Caco-2 (cell line): ENCODE results near the gene PHIP. TPM values are rescaled to one million over a fixed set of nuclear protein-coding genes. Genes with fewer than 3 reads are reported as not detected.

Source experiments
- BruUV-seq: library from RNA; stranded (reverse); fragments of 400-500 nt; replicated peaks from 2 replicates; lab custom pipeline; 2021; lab: Mats Ljungman, UMichigan
- CTCF ChIA-PET: fragments of 300-600 bp; sonication (Branson Sonifier 250); formaldehyde crosslinking; loops from one replicate; lab custom pipeline; 2022; ENCODE audit warnings: antibody characterized with exemption; lab: Charles Lee
- POLR2A ChIA-PET: fragments of 300-600 bp; sonication (Branson Sonifier 250); formaldehyde crosslinking; loops from one replicate; lab custom pipeline; 2022; ENCODE audit warnings: antibody characterized with exemption; lab: Charles Lee
- DNase-seq, 2 experiments: peaks; one replicate each; pipeline versions ENCODE4 v3.0.0 to v3.0.0-alpha.2; 2020 to 2022
- H3K27me3 ChIP-seq: replicated peaks from 2 replicates; pipeline ENCODE4 v1.6.0; 2011; ENCODE audit warnings: low read length; ENCODE audit not compliant: control insufficient read depth, insufficient read depth
- H3K36me3 ChIP-seq: 2 replicates; pipeline ENCODE4 v1.5.1; 2011; ENCODE audit warnings: low read length; ENCODE audit not compliant: control insufficient read depth, insufficient read depth
- H3K4me1 ChIP-seq: fragments of 250-450 bp; sonication (Bioruptor Pico); 2 replicates; pipeline ENCODE4 v1.5.1; 2020; ENCODE audit warnings: mild to moderate bottlenecking
- H3K4me3 ChIP-seq: 2 replicates; pipeline ENCODE4 v1.5.1; 2011; ENCODE audit warnings: low read depth, mild to moderate bottlenecking, control low read depth, low read length
- H3K9me3 ChIP-seq: fragments of 250-450 bp; sonication (Bioruptor Pico); 2 replicates; pipeline ENCODE4 v1.5.1; 2020; ENCODE audit warnings: mild to moderate bottlenecking, moderate library complexity
- H3K27ac Mint-ChIP-seq: one replicate; pipeline ENCODE4 v1.8.0; 2022; ENCODE audit warnings: mixed read lengths; ENCODE audit not compliant: unreplicated experiment
- H3K27me3 Mint-ChIP-seq: one replicate; pipeline ENCODE4 v1.8.0; 2022; ENCODE audit warnings: mixed read lengths; ENCODE audit not compliant: insufficient read depth, unreplicated experiment
- H3K36me3 Mint-ChIP-seq: one replicate; pipeline ENCODE4 v1.8.0; 2022; ENCODE audit warnings: mild to moderate bottlenecking, mixed read lengths; ENCODE audit not compliant: insufficient read depth, unreplicated experiment
- H3K4me1 Mint-ChIP-seq: one replicate; pipeline ENCODE4 v1.8.0; 2022; ENCODE audit warnings: low read depth, mixed read lengths; ENCODE audit not compliant: unreplicated experiment
- H3K4me3 Mint-ChIP-seq: one replicate; pipeline ENCODE4 v1.8.0; 2022; ENCODE audit warnings: mild to moderate bottlenecking, moderate library complexity, mixed read lengths; ENCODE audit not compliant: unreplicated experiment
- H3K9me3 Mint-ChIP-seq: one replicate; pipeline ENCODE4 v1.8.0; 2022; ENCODE audit warnings: mixed read lengths; ENCODE audit not compliant: unreplicated experiment
- intact Hi-C: fragments of 100-400 bp; cut with micrococcal nuclease; formaldehyde crosslinking; loops from one replicate; pipeline ENCODE4 v1.10.0; 2022; ENCODE audit not compliant: unreplicated experiment
- total RNA-seq: library from RNA; stranded (reverse); gene quantifications from 2 replicates; pipeline ENCODE4 v1.2.3, GENCODE V29; 2022
- TF ChIP-seq, protein P1 (sequence below), 2 experiments: fragments of 200-600 bp in 1 of 2; IDR thresholded peaks; 1 replicate in 1 of 2; 2 replicates in 1 of 2; pipeline versions ENCODE4 v1.5.1 to v1.8.0; 2011 to 2022; ENCODE audit warnings: antibody characterized with exemption in 1 of 2, control low read depth in 1 of 2, inconsistent platforms in 1 of 2, low read depth in 1 of 2, low read length in 1 of 2, mild to moderate bottlenecking in 1 of 2, moderate library complexity in 1 of 2; ENCODE audit not compliant: insufficient read depth in 1 of 2, severe bottlenecking in 1 of 2, unreplicated experiment in 1 of 2

The PHIP gene
- total RNA-seq, 1 experiment from 2014 or later, result 31.2 TPM

DNA sequence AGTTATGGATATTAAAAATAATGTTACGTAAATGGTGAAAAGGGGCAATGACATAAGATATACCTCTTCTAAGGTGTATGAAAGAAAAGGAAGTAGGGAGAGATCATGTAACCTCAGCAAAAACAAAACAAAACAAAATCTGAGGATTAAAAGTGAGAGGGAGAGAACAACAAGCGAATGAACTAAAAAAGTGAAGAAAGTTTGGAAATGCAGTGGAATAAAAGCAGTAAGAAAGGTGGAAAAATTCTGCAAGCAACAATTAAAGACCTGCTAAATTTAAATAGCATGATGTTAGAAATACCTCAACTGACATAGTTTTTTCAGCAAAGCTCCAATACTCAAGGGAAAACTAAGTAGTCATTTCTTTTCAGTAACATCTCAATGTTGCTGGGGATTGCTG, 48.0 kb downstream of the PHIP start:
- POLR2A ChIA-PET, result no interaction called here
- no peak overlapping the region for H3K27ac Mint-ChIP-seq
- no peak overlapping the region for H3K4me3 Mint-ChIP-seq
- Histone ChIP-seq H3K36me3 (0 out of 2 replicates have a peak, but pooled peaks cover 1% of the 10 kb centered on the region), H3K4me1 (no peaks in the 10 kb centered on the region), H3K9me3 (no peaks in the 10 kb centered on the region), H3K27me3 (no peaks in the 10 kb centered on the region), H3K4me3 (no peak overlapping the region)
- intact Hi-C loops, result no loop called here
- DNase-seq, result no peak
- no TSS peak for BruUV-seq
- peaks cover 12% of the 10 kb centered on the region for H3K4me1 Mint-ChIP-seq
- peaks cover 33% of the 10 kb centered on the region for H3K36me3 Mint-ChIP-seq
- H3K9me3 Mint-ChIP-seq, result no peaks in the 10 kb centered on the region
- CTCF ChIA-PET, result no interaction called here
- TF ChIP-seq, protein P1, sequence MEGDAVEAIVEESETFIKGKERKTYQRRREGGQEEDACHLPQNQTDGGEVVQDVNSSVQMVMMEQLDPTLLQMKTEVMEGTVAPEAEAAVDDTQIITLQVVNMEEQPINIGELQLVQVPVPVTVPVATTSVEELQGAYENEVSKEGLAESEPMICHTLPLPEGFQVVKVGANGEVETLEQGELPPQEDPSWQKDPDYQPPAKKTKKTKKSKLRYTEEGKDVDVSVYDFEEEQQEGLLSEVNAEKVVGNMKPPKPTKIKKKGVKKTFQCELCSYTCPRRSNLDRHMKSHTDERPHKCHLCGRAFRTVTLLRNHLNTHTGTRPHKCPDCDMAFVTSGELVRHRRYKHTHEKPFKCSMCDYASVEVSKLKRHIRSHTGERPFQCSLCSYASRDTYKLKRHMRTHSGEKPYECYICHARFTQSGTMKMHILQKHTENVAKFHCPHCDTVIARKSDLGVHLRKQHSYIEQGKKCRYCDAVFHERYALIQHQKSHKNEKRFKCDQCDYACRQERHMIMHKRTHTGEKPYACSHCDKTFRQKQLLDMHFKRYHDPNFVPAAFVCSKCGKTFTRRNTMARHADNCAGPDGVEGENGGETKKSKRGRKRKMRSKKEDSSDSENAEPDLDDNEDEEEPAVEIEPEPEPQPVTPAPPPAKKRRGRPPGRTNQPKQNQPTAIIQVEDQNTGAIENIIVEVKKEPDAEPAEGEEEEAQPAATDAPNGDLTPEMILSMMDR (IDR thresholded peaks at IDR 0.05; ENCODE audit: insufficient read depth in 1 of 2, low read depth in 1 of 2, low read length in 1 of 2, severe bottlenecking in 1 of 2, unreplicated experiment in 1 of 2), result no peak
- H3K27me3 Mint-ChIP-seq, result no peaks in the 10 kb centered on the region

DNA sequence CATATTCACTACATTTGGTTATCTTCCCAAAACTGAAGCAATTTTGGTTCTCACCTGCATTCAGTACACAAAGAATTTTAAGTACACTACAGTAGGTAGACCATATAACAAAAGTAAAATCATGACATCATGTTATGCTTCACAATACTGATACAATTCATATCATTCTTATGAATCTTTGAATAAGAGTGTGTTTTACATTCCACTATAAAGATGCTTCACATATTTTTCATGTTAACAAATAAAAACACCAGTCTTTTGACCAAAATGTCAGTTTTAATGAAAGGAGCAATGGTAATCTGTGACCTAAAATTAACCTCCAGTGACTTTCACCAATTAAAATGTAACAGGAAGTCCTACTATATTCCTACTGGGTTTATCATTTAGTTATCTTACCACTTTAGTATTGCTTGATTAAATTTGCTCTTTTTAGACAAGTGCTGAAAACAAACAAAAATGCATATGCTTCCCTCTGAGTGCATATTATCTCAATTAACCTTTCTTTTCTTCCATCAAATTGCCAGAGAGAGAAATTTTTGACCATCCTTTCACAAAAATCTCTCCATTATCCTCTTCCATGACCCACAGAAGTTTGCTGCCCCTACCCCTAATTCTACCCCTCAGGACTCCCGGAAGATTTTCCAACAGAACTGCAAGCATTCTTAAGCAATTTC, 49.3 kb downstream of the PHIP start:
- H3K9me3 ChIP-seq, result no peaks in the 10 kb centered on the region
- intact Hi-C loops, result no loop called here
- Mint-ChIP-seq H3K4me1 (peaks cover 12% of the 10 kb centered on the region), H3K27me3 (no peaks in the 10 kb centered on the region), H3K4me3 (no peak overlapping the region), H3K9me3 (no peaks in the 10 kb centered on the region), H3K27ac (no peak overlapping the region), H3K36me3 (peaks cover 38% of the 10 kb centered on the region)
- TF ChIP-seq, protein P1 (IDR thresholded peaks at IDR 0.05; ENCODE audit: insufficient read depth in 1 of 2, low read depth in 1 of 2, low read length in 1 of 2, severe bottlenecking in 1 of 2, unreplicated experiment in 1 of 2), result no peak
- no peak overlapping the region for H3K4me3 ChIP-seq
- POLR2A ChIA-PET, result no interaction called here
- CTCF ChIA-PET, result no interaction called here
- no peaks in the 10 kb centered on the region for H3K36me3 ChIP-seq
- H3K27me3 ChIP-seq, result no peaks in the 10 kb centered on the region
- no peak for DNase-seq
- no peaks in the 10 kb centered on the region for H3K4me1 ChIP-seq
- BruUV-seq, result no TSS peak

DNA sequence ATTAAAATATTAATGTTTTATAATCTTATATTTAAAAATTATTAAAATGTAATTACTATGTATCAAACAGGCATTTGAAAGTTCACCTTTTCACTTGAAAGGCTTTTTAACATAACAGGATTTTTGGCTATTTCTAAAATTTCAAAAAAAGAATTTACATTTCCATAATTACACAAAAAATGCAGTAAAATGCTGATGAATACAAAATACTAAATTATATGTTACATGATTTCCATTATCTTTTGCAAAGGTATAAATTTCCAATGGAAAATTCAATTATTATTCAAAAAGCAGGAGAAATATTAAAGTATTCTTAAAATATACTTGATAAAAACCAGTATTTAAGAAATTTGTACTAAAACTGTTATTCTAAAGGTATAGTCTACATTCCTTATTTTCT, 66.1 kb downstream of the PHIP start:
- Histone ChIP-seq H3K4me1 (no peaks in the 10 kb centered on the region), H3K27me3 (no peaks in the 10 kb centered on the region), H3K4me3 (no peak overlapping the region), H3K9me3 (no peaks in the 10 kb centered on the region), H3K36me3 (no peaks in the 10 kb centered on the region)
- CTCF ChIA-PET, result no interaction called here
- POLR2A ChIA-PET, result no interaction called here
- Mint-ChIP-seq H3K9me3 (no peaks in the 10 kb centered on the region), H3K36me3 (peaks cover 50% of the 10 kb centered on the region), H3K4me3 (no peak overlapping the region), H3K27ac (no peak overlapping the region), H3K4me1 (no peaks in the 10 kb centered on the region), H3K27me3 (no peaks in the 10 kb centered on the region)
- intact Hi-C loops, result no loop called here
- TF ChIP-seq, protein P1 (IDR thresholded peaks at IDR 0.05; ENCODE audit: insufficient read depth in 1 of 2, low read depth in 1 of 2, low read length in 1 of 2, severe bottlenecking in 1 of 2, unreplicated experiment in 1 of 2), result no peak
- DNase-seq, result no peak
- no TSS peak for BruUV-seq
